WTC11 (cell line): Measurements from ENCODE around the gene GIPC2. TPM values are rescaled to one million over a fixed set of nuclear protein-coding genes. Genes with fewer than 3 reads are reported as not detected.
A peak's percentile ranks its signal among the peaks of the same experiment; 100 is the strongest.
"Not testable (repeated sequence)": the region's sequence is repeated elsewhere in the genome, so short reads cannot be mapped to it uniquely, and the experiment has no call there.

Experiments used
- ATAC-seq: fragments of 200-7000 bp; cut with Tn5 transposase; 2 replicates; pipeline ENCODE4 v1.10.0; 2021; ENCODE audit warnings: mild to moderate bottlenecking, moderate library complexity
- CTCF ChIA-PET: fragments of 300-600 bp; sonication (Branson Sonifier 250); formaldehyde crosslinking; loops from one replicate; lab custom pipeline; 2021; ENCODE audit warnings: antibody characterized with exemption; lab: Charles Lee
- POLR2A ChIA-PET: fragments of 350-600 bp; sonication (Branson Sonifier 250); formaldehyde crosslinking; loops from one replicate; lab custom pipeline; 2021; ENCODE audit warnings: antibody characterized with exemption; lab: Charles Lee
- DNase-seq: peaks from one replicate; pipeline ENCODE4 v3.0.0; 2021; ENCODE audit warnings: low spot score
- H3K27ac Mint-ChIP-seq: 2 replicates; pipeline ENCODE4 v1.8.0; 2021; ENCODE audit warnings: mixed read lengths
- H3K27me3 Mint-ChIP-seq: 2 replicates; pipeline ENCODE4 v1.8.0; 2021; ENCODE audit warnings: low read depth, mild to moderate bottlenecking, moderate library complexity, mixed read lengths
- H3K36me3 Mint-ChIP-seq: 2 replicates; pipeline ENCODE4 v1.8.0; 2021; ENCODE audit warnings: mixed read lengths
- H3K4me1 Mint-ChIP-seq: 2 replicates; pipeline ENCODE4 v1.8.0; 2022; ENCODE audit warnings: mixed read lengths
- H3K4me3 Mint-ChIP-seq: 2 replicates; pipeline ENCODE4 v1.8.0; 2021; ENCODE audit warnings: mild to moderate bottlenecking, moderate library complexity, mixed read lengths
- H3K9me3 Mint-ChIP-seq: 2 replicates; pipeline ENCODE4 v1.8.0; 2021; ENCODE audit warnings: mixed read lengths
- AR ChIP-seq: fragments of 250-450 bp; sonication (Bioruptor Pico); IDR thresholded peaks from 2 replicates; pipeline ENCODE4 v1.9.0; 2021; ENCODE audit warnings: mild to moderate bottlenecking
- ATF3 ChIP-seq: sonication (generic); formaldehyde crosslinking; conservative IDR thresholded peaks from 2 replicates; pipeline ENCODE4 v1.8.1; 2022; ENCODE audit warnings: mild to moderate bottlenecking, missing genetic modification reagents
- CTCF ChIP-seq: fragments of 200-600 bp; IDR thresholded peaks from 2 replicates; pipeline ENCODE4 v1.8.0; 2022; ENCODE audit warnings: antibody characterized with exemption
- IRF2 ChIP-seq: sonication (generic); formaldehyde crosslinking; IDR thresholded peaks from 2 replicates; pipeline ENCODE4 v1.8.0; 2022; ENCODE audit warnings: low read depth, missing genetic modification reagents, borderline replicate concordance
- STAT6 ChIP-seq: sonication (generic); formaldehyde crosslinking; conservative IDR thresholded peaks from 2 replicates; pipeline ENCODE4 v1.8.1; 2023; ENCODE audit warnings: mild to moderate bottlenecking, low read depth, missing genetic modification reagents, moderate library complexity
- USF2 ChIP-seq: sonication (generic); formaldehyde crosslinking; IDR thresholded peaks from 2 replicates; pipeline ENCODE4 v1.8.1; 2023; ENCODE audit warnings: mild to moderate bottlenecking, missing genetic modification reagents, moderate library complexity
- ZMAT4 ChIP-seq: fragments of 250-450 bp; sonication (Bioruptor Pico); IDR thresholded peaks from 2 replicates; pipeline ENCODE4 v1.9.0; 2021; ENCODE audit warnings: mild to moderate bottlenecking
- ZNF121 ChIP-seq: sonication (generic); formaldehyde crosslinking; IDR thresholded peaks from 2 replicates; pipeline ENCODE4 v1.8.0; 2023; ENCODE audit warnings: missing genetic modification reagents
- ZNF138 ChIP-seq: sonication (generic); formaldehyde crosslinking; conservative IDR thresholded peaks from 2 replicates; pipeline ENCODE4 v1.8.1; 2022; ENCODE audit warnings: mild to moderate bottlenecking, moderate library complexity, missing genetic modification reagents
- ZNF425 ChIP-seq: fragments of 250-450 bp; sonication (Bioruptor Pico); conservative IDR thresholded peaks from 2 replicates; pipeline ENCODE4 v1.9.0; 2021; ENCODE audit warnings: mild to moderate bottlenecking
- total RNA-seq: library from RNA; stranded (reverse); gene quantifications from 3 replicates; pipeline ENCODE4 v1.2.3, GENCODE V29; 2021

GIPC2 gene
- total RNA-seq, 1 experiment from 2014 or later = 0.83 TPM

- Mint-ChIP-seq H3K27ac (no peak overlapping the region), H3K9me3 (no peaks in the 10 kb centered on the region)
- no peak for ATAC-seq
- POLR2A ChIA-PET = interaction anchor here (1.0 kb wide), 1 partner anchor 126 kb away, joined by 4 read pairs; no protein-coding TSS in a partner anchor
- no peak for TF ChIP-seq ZMAT4
- peak; percentile 55; the same call in 1 of the 2 replicates for TF ChIP-seq ZNF121 (CRISPR knock-in tag)
- no peak for TF ChIP-seq AR (CRISPR knock-in tag)
- TF ChIP-seq USF2 (CRISPR knock-in tag) = no peak
- TF ChIP-seq, all 79 proteins: peak for 1
- DNase-seq = no peak
- H3K36me3 Mint-ChIP-seq = no peaks in the 10 kb centered on the region
- no peaks in the 10 kb centered on the region for H3K4me1 Mint-ChIP-seq
- H3K4me3 Mint-ChIP-seq = no peak overlapping the region
- H3K27me3 Mint-ChIP-seq = no peaks in the 10 kb centered on the region
- CTCF ChIA-PET = interaction anchor here (0.7 to 2.2 kb wide), 9 partner anchors 9 to 132 kb away, joined by 3 to 16 read pairs (median 7); partner anchors contain the start of genes DNAJB4 and GIPC2
Measured at GRCh38 chr1:78113156-78113916, 67.6 kb downstream of the GIPC2 start.

- peak; percentile 32 for DNase-seq
- POLR2A ChIA-PET = interaction anchor here (1.0 kb wide), 1 partner anchor 127 kb away, joined by 4 read pairs; no protein-coding TSS in a partner anchor
Measured at GRCh38 chr1:78114034-78114956, 68.5 kb downstream of the GIPC2 start.

GRCh38 chr1:78120485-78120884, 74.7 kb downstream of the GIPC2 start:
- POLR2A ChIA-PET, DNase-seq, H3K27me3 Mint-ChIP-seq, H3K27ac Mint-ChIP-seq, H3K4me3 Mint-ChIP-seq, H3K9me3 Mint-ChIP-seq, ATAC-seq, CTCF ChIA-PET, H3K4me1 Mint-ChIP-seq, H3K36me3 Mint-ChIP-seq: not testable (repeated sequence)

More at GRCh38 chr1:78114034-78114956, 68.5 kb downstream of the GIPC2 start:
- Mint-ChIP-seq H3K4me1 (no peaks in the 10 kb centered on the region), H3K9me3 (no peaks in the 10 kb centered on the region), H3K27ac (no peak overlapping the region), H3K27me3 (no peaks in the 10 kb centered on the region), H3K4me3 (no peak overlapping the region), H3K36me3 (no peaks in the 10 kb centered on the region)
- peak; percentile 90 for ATAC-seq
- peak; percentile 57; the same call in 1 of the 2 replicates for TF ChIP-seq CTCF
- no peak for TF ChIP-seq ATF3
- CTCF ChIA-PET = interaction anchor here (0.6 to 2.2 kb wide), 41 partner anchors 8 to 782 kb away, joined by 3 to 16 read pairs (median 3); partner anchors contain the start of genes DNAJB4, FUBP1, GIPC2 and NEXN

- DNase-seq = no peak
- no peaks in the 10 kb centered on the region for H3K36me3 Mint-ChIP-seq
- H3K4me3 Mint-ChIP-seq = no peak overlapping the region
- H3K27ac Mint-ChIP-seq = no peak overlapping the region
- peak; percentile 67 for ATAC-seq
- no peaks in the 10 kb centered on the region for H3K9me3 Mint-ChIP-seq
- H3K4me1 Mint-ChIP-seq = no peaks in the 10 kb centered on the region
- no peaks in the 10 kb centered on the region for H3K27me3 Mint-ChIP-seq
- ChIA-PET POLR2A (no interaction called here), CTCF (interaction anchor here (1.3 kb wide), 1 partner anchor 9 kb away, joined by 6 read pairs; no protein-coding TSS in a partner anchor)
- TF ChIP-seq IRF2 (no peak), ZNF425 (CRISPR knock-in tag) (no peak), ZNF138 (CRISPR knock-in tag) (no peak), STAT6 (CRISPR knock-in tag) (no peak)
Measured at GRCh38 chr1:78121710-78122109, 75.9 kb downstream of the GIPC2 start.
